Stimulated activated CD8-positive, alpha-beta memory T cell treated with anti-CD3 and anti-CD28 coated beads, Interleukin-2, amount 100 ng/mL, for 1 hour (primary cell): ENCODE measurements around the gene SUMO4.
"Not testable (repeated sequence)": the region's sequence is repeated elsewhere in the genome, so short reads cannot be mapped to it uniquely, and the experiment has no call there.

Experiments
- DNase-seq, 2 donors: peaks; one replicate each; pipeline ENCODE4 v3.0.0-alpha.2; 2020; ENCODE audit warnings: low read depth in 2 of 2

The SUMO4 gene

DNA sequence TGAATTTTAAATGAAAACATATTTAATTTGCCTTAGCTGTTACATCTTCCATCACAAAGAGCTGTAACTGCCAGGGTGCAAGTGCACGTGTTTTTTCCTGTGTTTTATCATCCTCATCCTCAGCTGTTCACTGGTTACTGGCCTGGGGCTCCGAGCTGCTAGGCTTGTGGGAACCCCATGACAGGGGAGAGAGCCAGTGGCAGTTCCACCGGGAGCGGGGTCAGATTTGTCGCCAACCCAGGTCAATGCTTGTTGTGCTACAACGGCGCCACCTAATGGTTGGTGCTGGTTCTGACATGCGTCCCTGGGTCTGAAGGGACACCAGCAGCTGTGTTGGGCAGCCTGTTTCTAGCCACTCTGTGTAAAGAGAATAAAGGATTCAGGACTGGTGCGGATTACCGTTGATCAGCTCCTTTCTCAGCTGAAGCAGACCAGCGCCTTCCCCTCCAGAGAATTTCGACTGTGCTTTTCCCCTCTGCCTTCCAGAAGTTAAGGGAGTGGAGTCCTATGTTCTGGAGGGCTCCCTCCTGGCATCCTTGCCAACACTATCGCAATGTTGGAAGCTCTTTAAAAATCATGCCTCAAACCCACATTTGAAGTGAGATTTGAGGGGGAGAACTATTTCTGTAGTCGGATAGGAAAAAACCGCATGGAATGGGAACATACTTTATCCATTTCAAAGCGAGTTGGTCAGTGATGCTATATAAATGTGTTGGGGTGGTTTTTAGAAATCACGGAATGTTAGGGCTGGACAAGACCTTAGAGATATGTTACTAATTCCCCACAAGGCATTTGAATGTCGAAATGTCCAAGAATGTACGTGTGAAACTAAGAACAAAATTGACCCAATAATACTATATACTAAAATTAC, 32.1 kb downstream of the SUMO4 start:
- DNase-seq: peak; percentile 73 to 81

DNA sequence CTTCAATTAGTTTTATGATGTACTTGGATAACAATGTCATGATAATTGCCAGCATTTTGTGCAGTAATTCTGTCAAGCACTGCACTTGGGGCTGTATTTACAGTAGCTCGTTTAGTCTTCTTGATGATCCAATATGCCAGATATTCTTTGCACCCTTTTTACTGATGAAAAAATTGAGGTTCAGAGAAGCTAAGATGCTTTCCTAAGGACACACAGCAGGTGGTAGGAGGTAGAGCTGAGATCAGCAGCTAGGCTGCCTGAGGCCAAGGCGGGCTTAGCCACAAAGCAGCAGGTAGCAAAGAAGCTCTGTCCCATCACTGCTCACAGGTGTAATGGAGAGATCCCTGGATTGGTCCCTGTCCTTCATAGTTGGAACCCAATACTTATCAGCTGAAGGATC, 33.3 kb downstream of the SUMO4 start:
- no peak for DNase-seq

DNA sequence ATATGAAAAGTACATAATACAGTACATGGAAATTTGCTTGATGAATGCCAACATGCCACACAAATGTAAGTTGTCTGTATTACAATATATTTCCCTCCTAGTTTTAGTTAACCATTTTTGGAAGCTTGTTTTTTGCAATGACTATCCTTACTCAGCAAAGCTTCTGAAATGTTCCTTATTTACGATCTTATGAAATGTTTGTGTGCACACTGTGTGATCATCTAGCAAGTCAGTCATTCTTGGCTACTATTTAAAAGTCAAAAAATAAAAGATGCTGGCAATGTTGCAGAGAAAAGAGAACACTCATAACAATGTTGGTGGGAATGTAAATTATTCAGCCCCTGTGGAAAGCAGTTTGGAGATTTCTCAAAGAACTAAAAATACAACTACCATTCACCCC, 33.8 kb downstream of the SUMO4 start:
- no peak for DNase-seq

DNA sequence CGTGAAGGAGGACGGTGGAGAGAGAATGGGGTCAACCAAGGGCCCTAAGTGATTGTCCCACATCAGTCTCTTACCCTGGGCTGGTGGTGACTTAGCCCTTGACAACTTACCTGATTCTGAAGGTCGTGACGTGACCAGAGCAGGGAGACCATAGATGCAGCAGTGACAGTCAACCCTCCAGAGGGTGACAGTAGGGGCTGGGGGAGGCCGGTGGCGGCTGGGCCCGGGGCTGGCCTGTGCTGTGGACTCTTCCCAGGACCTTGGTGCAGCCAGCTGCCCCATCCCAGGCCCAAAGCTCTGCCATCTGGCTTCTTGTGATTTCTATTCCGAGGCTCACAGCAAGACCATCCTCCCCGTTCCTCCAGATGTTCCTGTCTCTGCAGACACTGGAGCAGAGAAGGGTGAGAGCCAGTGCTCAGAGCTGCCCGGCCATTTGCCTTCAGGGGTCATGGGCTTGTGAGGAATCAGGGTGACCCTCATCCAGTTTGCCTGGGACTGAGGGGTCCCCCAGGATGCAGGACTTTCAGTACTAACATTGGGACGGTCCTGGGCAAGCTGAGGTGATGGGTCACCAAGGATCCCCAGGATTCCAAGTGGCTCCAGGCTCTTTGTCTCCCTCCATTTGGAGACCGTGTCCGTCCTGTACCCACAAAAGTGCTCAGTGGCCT, 36.0 kb downstream of the SUMO4 start:
- DNase-seq: no peak

DNA sequence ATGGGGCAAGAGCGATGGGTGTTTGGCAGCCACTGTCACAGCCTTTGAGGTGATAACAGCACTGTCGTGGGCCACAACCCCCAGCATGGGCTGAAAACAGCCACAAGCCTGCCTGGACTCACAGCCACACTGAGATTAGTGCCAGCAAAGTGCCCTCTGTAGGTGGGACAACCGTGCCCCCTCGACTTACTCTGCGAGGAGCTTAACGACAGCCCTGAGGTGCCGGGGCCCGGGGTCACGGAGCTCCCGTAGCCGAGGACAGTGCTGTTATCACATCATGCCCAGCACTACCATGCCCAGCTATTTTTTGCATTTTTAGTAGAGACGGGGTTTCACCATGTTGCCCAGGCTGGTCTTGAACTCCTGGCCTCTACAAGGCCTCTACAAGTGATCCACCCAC, 36.6 kb downstream of the SUMO4 start:
- no peak for DNase-seq

DNA sequence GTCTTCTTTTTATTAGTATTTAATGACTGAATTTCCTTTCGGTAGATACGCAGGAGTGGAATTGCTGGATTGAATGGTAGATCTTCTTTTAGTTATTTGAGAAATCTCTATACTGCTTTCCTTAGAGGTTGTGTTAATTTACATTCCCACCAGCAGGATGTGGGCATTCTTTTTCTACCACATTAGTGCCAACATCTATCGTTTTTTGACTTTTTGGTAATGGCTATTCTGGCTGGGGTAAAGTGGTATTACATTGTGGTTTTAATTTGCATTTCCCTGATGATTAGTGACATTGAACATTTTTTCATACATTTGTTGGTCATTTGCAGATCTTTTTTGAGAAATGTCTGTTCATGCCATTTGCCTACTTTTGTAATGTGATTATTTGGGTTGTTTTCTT, 37.1 kb downstream of the SUMO4 start:
- no peak for DNase-seq

DNA sequence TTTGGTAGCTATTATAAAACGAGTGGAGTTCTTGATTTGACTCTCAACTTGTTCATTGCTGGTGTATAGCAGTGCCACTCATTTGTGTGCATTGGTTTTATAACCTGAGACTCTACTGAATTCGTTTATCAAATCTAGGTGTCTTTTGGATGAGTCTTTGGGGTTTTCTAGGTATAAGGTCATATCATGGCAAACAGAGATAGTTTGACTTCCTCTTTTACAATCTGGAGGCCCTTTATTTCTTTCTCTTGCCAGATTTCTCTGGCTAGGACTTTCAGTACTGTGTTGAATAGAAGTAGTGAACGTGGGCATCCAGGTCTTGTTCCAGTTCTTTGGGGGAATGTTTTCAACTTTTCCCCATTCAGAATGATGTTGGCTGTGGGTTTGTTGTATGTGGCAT, 38.8 kb downstream of the SUMO4 start:
- no peak for DNase-seq

DNA sequence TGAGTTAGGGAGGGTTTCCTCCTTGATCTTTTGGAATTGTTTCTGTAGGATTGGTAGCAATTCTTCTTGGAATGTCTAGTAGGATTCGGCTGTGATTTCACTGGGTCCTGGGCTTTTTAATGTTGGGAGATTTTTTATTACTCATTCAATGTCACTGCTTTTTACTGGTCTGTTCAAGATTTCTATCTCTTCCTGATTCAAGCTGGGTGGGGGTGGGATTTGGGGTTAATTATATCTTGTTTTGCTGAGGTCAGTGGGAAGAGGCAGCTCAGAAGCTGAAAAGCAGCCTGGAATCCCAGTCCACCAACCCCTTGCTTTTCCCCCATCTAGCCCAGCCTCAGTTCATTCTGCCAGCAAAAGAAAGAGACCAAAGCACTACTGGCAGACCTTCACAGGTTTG, 39.6 kb downstream of the SUMO4 start:
- no peak for DNase-seq

DNA sequence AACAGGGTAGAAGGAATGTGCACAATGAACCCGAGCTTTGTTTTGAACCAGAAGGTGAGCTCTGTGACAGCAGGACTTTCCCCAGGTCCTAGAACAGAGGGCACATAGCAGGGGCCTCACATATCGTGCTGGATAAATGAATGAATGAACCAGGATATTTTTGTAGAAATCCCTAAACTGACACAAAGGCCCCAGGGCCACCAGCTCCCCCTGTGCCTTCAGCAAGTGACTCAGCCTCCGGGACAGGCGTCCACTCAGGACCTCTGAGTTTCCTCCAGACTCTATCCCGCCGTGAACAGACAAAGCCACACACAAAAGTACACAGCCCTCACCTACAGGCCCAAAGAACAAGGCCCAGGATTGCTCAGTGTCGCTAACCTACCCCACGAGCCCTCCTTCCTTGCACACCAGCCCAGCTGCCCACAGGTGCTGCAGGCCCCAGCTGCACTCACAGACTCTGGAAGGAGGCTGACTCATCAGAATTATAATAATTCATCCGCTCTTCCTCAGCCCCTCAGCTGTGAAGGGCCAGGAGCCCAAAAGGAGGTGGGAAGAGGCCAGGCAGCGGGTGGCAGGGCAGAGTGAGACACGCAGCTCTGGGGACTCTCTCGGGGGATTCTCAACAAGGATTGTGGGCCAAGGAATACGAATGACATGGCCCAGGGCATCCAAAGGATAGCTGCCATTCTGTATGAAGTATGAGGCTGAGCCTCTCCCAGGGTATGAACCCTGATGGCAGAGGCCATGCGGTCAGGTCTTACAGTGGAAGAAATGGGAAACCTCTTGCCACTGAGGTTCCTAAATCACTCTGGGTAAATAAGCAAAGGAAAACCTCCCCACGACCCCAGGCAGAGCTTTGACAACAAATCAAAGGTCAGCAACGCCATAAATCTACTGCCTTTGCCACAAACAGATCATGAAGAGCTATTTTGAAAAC, 40.9 kb downstream of the SUMO4 start:
- no peak for DNase-seq

DNA sequence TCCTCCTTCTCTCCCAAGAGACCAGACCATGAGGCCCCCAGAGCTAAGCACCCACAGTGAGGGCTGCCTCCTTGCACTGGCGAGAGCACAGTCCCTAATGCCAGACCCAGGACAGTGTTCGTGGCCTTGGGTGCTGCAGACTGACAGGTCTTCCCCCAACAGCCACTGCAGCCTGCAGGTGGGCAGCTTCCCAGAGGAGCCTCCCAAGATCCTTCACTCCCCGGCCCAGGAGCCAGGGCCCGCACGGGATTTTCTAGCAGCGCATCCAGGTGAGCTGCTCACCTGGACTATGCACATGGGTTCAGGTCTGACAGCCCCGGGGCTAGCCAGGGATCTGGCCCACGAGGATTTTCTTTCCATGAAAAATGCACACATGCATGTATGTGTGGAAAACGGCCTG, 41.7 kb downstream of the SUMO4 start:
- no peak for DNase-seq

DNA sequence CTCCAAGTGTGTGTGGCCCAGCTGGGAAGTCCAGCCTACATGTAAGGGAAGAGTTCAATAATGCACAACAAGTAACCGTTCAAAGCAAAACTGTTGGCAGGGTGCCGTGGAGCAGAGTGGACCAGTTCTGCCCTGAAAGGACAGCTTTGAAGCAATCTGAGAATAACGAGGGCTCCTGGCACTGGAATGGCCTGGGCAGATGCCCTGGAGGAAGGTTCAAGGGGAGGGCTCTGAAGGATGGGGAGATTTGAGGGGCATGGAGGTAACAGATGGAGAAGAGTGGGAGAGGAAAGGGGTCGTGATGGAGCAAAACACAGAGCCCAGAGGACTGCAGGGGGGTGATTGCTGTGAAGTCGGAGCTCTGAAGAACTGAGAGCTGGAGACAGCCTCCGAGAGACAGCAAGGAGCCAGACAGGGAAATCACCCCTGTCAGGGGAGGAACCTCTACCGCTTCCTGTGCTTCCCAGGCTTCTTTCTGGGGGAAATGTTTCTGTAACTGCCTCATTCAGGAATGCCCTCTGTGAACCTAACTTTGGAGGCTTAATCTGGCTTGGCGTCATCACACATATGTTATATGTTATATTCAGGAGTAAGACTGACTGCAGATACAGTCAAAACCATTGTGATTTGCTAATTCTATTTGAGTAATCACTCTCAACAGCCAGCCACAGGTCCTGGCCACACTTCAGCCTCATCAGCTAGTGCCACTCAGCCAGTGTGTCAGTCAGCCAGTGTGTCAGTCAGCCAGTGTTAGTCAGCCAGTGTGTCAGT, 43.5 kb downstream of the SUMO4 start:
- no peak for DNase-seq

DNA sequence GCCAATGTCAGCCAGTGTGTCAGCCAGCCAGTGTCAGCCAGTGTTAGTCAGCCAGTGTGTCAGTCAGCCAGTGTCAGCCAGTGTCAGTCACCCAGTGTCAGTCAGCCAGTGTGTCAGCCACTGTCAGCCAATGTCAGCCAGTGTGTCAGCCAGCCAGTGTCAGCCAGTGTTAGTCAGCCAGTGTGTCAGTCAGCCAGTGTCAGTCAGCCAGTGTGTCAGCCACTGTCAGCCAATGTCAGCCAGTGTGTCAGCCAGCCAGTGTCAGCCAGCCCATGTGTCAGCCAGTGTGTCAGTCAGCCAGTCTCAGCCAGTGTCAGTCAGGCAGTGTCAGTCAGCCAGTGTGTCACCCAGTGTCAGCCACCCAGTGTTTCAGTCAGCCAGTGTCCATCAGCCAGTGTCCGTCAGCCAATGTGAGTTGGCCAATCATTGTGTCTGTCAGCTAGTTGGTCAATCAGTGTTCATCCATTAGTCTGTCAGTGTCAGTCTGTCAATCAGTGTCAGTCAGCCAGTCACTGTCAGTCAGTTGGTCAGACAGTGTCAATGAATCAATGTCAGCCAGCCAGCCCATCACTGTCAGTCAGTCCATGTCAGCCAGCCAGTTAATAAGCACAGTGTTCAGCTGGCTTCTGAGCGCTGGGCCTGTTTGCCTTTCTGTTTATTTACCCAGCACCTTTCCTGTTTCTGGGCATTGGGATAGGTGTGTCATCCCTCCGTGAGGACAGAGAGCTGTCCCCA, 44.5 kb downstream of the SUMO4 start:
- DNase-seq: not testable (repeated sequence)

DNA sequence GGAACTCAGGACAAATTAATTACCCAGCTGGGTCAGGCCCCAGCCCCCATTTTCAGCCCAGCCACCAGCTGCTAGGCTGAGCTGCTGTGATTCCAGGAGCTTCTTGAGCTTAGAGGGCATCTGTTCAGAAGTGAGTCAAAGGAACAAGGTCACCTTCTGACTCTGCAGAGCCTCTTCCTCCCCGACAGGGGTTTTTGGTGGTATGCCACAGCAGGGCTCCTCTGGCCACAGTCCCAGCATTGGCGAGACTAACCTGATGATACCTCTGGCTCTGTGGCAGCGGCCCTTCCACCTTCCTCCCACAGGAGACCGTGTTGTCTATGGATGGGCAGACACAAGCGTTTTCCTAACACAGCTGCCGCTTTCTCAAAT, 45.0 kb downstream of the SUMO4 start:
- no peak for DNase-seq

DNA sequence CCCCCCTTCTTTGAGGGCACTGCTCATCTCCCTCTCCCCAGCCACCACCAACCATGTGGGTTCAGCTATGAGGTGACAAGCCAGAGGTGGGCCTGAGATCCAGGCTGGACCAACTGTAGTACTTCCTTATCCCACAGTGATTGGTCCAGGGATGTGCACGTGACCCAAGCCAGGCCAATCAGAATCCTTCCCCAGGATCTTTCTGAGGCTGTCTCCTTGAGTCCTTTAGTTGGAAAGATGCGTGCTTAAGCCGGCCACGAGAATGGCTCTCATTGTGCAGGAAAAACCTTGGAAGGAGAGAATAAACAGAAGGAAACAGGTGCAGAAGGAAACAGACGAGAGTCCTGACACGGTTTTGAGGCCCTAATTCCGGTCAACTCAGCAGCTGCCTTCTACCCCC, 45.5 kb downstream of the SUMO4 start:
- no peak for DNase-seq

DNA sequence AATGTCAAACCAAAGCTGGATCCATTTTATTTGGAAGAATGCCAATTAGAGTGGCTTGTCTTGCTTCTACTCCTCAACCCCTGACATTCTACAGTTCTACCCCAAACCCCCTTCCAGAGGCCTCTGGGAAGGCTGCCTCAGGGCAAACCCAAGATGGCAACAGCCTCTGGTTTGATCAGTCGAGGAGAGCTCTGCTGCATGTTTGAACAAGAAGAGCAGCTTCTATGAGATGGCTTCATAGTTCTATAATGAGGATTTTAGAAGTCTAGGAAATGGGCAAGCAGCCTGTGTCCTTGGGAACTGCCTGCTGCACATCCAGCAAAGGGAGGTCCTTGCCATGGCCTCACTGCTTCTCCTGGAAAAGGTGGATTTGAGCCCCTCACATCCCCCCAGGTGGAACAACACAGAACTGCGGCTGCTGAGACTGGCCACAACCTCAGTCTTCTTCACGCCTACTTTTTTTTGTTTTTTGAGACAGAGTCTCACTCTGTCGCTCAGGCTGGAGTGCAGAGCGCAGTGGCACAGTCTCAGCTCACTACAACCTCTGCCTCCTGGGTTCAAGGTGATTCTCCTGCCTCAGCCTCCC, 46.8 kb downstream of the SUMO4 start:
- DNase-seq: no peak

DNA sequence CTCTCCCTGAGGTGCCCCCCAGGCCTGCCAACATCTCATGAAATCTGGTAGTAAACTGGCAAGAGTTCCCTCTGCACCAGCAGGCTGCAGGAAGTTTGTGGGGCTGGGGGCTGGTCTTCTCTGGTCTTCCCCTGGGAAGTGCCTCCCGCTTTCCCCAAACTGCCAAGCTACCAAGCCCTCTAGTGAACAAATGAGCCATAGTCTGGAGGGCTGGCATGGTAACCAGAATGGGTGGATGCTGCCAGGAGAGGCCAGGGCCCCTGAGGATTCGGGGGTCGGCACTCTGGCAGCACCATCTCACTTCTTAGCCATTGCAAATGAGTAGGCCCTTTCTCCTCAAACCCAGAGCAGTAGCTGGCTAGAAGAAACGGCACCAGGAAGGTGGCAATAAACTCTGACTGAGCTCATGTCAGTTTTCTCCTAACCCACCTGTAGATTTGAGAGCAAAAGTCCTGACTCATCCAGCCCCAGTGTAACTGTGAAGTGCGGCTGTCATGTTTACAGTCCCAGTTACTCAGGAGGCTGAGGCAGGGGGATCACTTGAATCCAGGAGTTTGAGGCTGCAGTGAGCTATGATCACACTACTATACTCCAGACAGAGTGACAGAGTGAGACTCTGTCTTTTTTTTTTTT, 48.9 kb downstream of the SUMO4 start:
- no peak for DNase-seq

DNA sequence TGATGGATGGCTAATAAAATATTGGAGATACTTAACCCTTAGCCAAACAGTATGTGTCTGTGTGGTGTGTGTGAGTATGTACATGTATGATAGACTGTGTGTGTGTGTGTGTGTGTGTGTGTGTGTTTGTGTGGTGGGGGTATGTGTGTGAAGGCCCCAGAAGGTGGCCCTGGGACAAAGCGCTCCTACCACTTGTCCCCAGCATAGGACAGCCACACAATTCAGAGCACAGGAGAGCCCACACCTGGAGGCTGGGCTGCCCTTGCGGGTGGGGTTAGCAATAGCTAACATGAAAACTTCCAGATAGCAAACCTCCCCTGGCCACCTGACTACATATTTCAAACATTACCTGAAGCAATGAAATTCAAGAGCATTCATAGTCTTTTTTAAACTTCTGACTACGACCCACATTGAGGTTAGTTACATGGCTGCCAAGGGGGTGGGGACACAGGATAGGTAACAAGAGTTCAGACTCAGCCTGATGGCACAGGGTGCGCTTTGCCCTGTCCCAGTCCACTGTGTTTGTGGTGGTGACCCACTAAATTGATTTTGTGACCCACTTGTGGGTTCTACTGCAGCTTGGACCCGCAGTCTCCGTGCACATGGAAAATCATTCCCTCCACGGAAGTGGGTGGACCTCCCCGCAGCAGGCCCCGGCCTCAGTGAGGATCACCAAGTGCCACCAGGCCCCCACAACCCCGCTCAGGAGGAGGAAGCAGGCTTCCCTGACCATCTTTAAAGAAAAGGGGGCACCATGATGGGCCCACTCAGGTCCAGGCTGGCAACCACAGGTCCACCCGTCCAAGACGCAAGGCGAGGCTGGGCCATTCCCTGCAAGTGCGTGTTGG, 50.0 kb downstream of the SUMO4 start:
- no peak for DNase-seq
